ENCODE measurements around the gene SCUBE1.
A peak's percentile ranks its signal among the peaks of the same experiment; 100 is the strongest.
"Not testable (repeated sequence)": the region's sequence is repeated elsewhere in the genome, so short reads cannot be mapped to it uniquely, and the experiment has no call there.

Gene SCUBE1

DNA sequence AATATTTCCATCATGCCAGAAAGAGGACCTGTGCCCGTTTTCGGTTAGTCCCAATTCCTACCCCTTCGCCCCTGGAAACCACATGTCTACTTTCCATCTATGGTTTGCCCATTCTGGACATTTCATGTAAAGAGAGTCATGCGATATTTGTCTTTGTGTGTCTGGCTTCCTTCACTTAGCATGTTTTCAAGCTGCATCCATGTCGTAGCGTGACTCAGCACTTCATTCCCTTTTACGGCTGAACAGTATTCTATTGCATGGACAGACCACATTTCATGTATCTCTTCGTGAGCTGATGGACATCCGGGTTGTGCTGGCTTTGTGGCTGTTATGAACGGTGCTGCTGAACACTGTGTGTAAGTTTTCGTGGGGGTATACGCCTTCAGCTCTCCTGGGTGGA, 43.4 kb downstream of the SCUBE1 start:
- DNase-seq, result no peak

DNA sequence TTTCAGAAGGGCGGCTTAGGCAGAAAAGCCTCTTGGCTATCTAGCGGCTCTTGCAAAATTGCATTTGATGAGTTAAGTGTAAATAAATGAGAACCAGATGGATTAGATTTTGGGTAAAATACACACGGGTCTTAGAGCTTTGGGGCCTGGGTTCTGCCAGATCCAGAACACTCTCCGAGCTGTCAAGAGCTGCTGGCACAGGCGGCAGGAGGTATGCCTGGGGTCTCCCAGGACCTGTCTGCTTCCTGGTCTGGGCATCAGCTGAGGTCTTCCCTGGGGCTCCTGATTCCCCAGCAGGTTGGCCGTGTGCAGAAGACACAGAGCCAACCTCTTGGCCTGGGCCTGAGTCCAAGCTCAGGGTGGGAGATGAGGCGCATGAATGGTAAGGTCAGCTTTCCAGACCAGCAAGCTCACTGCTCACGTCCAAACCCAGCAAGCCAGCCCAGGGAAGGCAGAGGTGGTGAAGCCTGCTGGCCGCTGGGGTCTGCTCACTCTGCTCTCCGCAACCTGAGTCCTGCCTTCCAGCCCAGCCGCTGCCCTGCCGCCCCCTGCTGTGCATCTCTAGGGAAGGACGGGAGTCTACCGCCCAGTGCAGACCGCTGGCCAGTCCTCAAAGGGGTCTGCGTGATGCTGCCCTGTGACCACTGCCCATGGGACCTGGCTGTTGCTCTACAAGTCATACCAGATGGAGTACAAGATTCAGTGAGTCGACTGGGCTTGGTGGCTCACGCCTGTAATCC, 44.9 kb downstream of the SCUBE1 start:
- no peak for DNase-seq

DNA sequence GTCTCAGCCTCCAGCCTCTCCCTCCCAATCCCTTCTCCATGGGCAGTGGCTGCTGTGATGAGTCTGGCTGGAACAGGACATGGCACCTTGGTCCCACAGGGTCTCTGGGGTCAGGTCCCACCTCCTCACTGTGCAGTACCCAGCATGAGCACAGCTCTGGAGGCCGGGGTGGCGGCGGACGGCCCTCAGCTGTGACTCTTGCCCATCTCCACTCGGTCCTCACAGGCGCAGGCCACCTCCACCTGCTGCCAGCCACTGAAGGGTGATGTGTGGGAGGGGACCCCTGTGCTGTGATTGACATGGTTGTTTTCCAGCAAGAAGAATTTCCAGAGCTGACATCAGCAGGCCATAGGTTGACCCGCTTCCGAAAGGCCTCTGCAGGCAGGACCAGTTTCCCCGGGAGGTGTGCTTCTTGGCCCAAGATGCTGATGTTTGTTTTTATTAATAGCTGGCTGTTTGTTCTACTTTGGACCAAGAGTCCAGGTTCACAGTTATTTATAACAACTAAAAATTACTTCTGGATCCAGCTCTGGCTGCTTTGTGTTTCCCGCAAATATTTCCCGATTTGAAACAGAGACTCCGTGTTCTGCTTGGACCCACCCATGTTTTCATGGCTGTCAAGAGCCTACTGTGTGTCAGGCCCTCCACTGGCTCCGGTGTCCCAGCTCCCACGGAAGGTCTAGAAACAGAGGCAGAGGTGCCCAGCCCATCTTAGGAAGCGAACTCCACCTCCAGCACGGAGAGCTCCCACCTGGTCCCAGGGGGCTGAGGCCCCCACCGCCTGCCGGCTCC, 45.7 kb downstream of the SCUBE1 start:
- DNase-seq, result no peak

GRCh38 chr22:43296276-43296902, 46.8 kb downstream of the SCUBE1 start:
- no peak for DNase-seq

DNA sequence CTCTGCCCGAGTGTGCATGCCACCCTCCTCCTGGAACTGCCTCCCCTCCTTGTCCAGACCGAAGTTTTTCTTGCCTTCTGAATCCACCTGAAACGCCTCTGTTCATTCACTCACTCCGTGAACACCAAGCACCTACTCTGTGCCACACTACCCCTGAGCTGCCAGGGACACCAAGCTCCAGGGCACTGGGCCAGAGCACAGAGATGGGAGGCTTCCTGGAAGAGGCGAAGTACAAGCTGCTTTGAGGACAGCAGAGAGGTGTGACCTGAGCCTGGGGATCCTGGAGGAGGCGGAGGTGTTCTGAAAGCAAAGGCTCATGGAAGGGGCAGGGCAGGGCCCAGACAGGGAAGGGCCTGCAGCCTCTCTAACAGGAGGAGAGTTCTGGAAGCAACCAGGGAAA, 47.5 kb downstream of the SCUBE1 start:
- DNase-seq, result no peak

DNA sequence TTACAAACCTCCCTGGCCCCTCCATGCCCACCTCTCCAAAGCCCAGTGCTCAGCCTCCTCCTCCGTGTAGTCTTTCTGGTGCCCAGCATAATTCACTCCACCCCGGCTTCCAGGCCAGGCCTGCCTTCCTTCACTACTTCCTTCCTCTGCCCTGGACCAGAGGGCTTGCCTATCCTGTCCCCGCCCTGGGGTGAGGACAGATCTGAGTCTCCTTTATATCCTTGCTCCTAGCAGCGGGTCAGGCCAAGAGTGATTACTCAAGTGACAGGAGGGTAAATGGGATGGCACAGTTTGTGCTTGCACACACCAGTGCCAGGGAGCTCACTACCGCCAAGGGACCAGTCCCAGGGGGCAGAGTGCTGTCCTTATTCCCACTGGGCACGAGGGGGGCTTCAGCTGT, 48.0 kb downstream of the SCUBE1 start:
- no peak for DNase-seq

DNA sequence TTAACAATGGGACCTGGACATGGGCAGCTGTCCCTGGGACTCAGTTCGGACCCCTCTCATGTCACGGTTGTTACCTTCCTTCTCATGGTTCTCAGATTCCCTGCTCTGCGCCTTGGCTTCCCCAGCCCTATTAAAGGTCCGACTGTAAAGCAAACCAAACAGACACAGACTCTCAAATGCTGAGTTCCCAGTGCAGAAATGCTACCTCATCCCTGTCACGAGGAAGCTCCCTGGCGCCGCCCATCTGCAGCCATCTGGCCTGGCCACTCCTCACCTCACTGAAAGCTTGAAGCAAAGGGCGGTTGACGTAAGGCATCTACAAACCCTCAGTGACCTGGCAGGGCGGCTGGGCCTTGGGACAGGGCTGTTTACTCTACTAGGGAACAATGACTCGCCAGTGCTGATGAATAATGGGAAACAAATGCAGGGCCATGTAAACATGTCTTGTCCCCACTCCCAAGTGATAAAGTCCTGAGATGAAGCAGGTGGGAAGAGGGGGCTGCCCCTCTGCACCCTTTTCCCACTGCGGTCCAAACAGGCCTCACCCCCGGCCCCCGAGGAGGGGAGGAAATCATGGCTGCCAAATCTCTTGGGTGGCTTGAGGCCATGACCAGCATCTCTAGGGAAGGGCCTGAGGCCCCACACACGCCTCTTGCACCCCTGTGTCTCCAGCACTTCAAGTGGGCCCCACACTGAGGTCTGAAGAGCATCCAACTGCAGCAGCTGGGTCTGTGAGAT, 49.3 kb downstream of the SCUBE1 start:
- no peak for DNase-seq

DNA sequence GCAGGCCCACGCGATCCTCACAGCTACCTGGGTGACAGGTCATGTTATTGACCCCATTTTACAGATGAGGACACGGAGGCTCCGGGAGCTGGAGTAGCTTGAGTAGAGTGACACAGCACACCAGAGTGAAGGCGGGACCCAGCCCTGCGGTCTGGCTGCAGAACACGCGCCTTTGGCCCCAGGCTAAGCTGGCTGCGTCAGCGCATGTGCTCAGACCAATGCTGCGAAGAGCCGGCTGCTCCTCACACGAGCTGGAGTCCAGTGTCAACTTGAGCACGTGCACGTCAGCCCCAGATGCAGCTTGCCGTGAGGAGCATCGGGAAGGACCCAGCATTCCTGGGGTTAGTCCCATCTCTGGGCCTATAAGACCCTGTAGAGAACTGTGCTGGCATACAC, 49.9 kb downstream of the SCUBE1 start:
- DNase-seq, result no peak

GRCh38 chr22:43292630-43293018, 50.5 kb downstream of the SCUBE1 start:
- DNase-seq, result no peak

DNA sequence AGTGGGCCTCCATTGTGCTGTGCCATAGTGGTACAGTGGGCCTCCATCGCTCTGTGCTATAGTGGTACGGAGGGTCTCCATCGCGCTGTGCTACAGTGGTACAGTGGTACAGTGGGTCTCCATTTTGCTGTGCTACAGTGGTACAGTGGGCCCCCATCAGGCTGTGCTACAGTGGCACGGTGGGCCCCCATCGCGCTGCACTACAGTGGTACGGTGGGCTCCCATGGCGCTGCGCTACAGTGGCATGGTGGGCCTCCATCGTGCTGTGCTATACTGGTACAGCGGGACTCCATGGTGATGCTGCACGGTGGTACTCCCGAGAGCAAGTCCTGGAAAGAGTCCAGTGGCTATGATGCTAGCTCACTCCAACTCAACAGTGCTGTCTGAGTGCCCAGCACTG, 51.8 kb downstream of the SCUBE1 start:
- DNase-seq, result no peak

- peak; percentile 8 for DNase-seq
Observed at GRCh38 chr22:43289976-43290721, 53.0 kb downstream of the SCUBE1 start.

DNA sequence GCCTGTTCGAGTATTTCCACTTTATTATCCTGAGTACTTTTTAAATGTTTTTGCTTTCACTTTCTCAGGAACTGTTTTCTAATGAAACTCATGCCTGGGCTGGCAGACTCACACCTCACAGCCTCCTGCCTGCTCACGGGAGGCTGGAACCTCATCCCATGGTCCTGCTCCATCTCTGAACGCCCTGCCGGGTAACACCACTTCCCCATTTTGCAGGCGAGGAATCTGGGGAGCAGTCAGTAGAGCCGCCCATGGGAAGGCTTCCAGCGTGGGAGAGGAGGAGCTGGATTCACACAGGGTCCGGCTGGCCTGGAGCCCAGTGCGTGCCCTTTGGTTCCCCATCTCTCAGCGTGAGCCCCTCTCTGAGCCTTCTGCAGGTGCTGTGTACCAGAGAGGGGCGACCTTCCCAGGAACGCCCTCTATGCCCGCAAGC, 53.6 kb downstream of the SCUBE1 start:
- no peak for DNase-seq

DNA sequence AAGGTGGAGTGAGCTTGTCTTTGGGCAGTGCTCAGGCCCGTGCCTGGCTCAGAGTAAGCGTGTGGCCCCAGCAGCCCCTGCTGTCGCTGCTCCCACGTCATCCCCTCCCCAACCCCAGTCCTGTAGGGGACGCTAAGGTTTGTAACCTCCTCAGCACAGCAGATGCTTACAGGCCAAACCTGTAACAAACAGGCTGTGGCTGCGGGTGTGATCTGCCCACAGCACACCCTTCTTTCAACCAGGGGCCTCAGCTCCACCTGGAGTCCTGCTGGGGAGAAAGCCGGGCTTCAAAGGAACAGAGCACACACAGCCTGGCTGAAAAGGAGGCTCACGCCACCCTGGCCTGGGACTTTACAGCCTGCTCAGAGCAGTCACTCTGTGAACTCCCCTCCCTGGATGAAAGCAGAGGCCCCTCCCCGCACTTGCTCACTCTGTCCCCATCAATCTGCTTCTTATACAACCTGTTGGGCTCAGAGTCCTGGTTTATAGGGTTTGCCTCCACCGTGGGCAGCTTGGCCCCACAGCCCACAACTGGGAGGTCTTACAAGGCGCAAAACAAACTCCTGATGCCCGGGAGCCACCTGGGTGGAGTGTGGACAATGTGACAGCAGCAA, 54.3 kb downstream of the SCUBE1 start:
- no peak for DNase-seq

- no peak for DNase-seq
Observed at GRCh38 chr22:43288378-43288777, 54.8 kb downstream of the SCUBE1 start.

GRCh38 chr22:43287441-43287840, 55.7 kb downstream of the SCUBE1 start:
- no peak for DNase-seq

GRCh38 chr22:43281394-43281793, 61.8 kb downstream of the SCUBE1 start:
- DNase-seq, result no peak

GRCh38 chr22:43280523-43280886, 62.7 kb downstream of the SCUBE1 start:
- not testable (repeated sequence) for DNase-seq

GRCh38 chr22:43279867-43280522, 63.2 kb downstream of the SCUBE1 start:
- DNase-seq, result no peak

DNA sequence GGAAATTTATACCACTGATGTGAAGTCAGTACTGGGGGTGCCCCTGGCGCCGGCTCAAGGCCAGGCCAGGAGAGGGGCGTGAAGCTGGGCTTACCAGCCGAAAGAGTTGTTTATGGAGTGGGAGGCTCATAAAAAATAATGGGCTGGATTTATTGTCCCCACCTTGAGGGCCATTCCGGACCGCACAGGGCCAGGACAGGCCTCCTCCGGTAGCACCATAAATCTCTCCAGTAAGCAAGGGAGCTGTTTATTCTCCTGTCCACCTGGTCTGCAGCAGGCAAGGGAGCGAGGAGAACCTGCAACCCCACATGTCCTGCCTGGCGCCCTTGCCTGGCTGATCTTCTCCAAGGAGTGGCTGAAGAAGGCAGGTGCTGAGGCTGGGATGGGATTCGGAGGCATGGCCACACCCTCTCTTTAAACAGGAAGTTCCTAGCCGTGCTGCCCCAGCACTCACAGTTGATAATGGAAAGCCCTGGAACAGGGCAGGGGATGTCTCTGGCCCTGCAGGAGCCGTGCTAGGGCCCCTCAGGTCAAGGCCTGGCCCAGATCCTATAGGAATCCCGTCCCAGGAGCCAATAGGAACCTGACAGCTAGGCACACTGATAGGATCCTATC, 65.1 kb downstream of the SCUBE1 start:
- no peak for DNase-seq

- no peak for DNase-seq
Observed at GRCh38 chr22:43277091-43277490, 66.1 kb downstream of the SCUBE1 start.

DNA sequence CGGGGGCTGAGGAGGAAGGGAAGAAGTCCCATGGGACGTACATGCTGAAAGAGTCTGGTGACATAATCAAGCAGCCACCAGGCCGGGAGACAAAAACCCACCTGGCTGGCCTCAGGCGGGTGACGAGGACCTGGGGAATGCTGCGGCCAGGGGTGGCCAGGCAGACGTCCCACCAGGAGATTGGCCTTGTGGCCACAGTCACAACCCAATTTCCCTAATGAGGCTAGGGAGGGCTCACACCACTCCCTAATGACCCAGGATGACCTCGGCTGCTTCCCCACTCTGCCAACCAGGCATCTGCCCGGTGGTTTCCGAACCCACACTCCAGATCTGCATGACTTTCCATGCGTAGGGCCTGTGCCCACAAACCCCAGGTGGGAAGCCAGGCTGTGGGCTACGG, 66.9 kb downstream of the SCUBE1 start:
- no peak for DNase-seq
